Measurements from ENCODE around the gene NCKAP1. TPM values are rescaled to one million over a fixed set of nuclear protein-coding genes. Genes with fewer than 3 reads are reported as not detected.
"Not testable (repeated sequence)": the region's sequence is repeated elsewhere in the genome, so short reads cannot be mapped to it uniquely, and the experiment has no call there.

Gene NCKAP1
- polyA plus RNA-seq, 1 of the 3 experiments (the other 2 are of a cell fraction): 64.0 TPM

- H3K9me3 ChIP-seq; H3K9me2 ChIP-seq; H2AFZ ChIP-seq (ENCODE audit: low read depth); H3K4me1 ChIP-seq (ENCODE audit: control insufficient read depth in 1 of 2, insufficient read depth in 2 of 2, low read depth in 1 of 2, low read length in 1 of 2); H3K9ac ChIP-seq; H3K4me3 ChIP-seq (ENCODE audit: low read depth in 2 of 2, low read length in 1 of 2); CTCF ChIA-PET; POLR2A ChIA-PET; DNase-seq; H3K27me3 ChIP-seq (ENCODE audit: insufficient read depth); H3K4me2 ChIP-seq; H3K27ac ChIP-seq (ENCODE audit: low read depth in 2 of 2, low read length in 1 of 2): not testable (repeated sequence)
- Histone ChIP-seq H3F3A (replicated peaks; ENCODE audit: insufficient read depth) (peaks cover 13% of the 10 kb centered on the region), H3K36me3 (replicated peaks in 1 of 2; ENCODE audit: control insufficient read depth in 1 of 2, insufficient read depth in 2 of 2, low read length in 1 of 2) (peaks cover 41 to 56% of the 10 kb centered on the region in 2 experiments), H4K20me1 (ENCODE audit: insufficient read depth) (peaks cover 90% of the 10 kb centered on the region), H3K79me2 (ENCODE audit: insufficient read depth) (peaks cover 100% of the 10 kb centered on the region)
- WGBS (ENCODE audit: low lambda C conversion rate): 96% methylated on average over 11 of the region's 11 CpGs
These were observed 20.4 kb downstream of the NCKAP1 start for GRCh38 chr2:183017845-183018244.

DNA sequence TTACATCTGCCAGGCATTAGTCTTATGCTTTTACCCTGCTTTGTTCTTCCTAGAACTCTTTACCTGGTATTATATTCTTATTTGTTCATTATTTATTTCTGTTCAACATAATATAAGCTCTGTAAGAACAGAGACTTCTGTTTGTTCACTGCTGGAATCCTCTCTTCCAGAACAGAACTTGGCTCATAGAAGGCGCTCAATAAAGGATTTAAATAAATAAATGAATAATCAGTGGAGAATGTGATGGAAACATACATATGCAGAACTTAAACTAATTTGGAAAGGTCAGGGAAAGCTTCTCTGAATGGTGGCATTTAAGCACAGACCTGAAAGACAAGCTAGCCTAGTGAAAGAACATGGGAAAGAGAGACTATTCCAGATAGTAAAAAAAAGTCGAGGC, 24.3 kb downstream of the NCKAP1 start:
- H4K20me1 ChIP-seq (ENCODE audit: insufficient read depth): peaks cover 95% of the 10 kb centered on the region
- H3K79me2 ChIP-seq (ENCODE audit: insufficient read depth): peaks cover 100% of the 10 kb centered on the region
- no peak overlapping the region for H2AFZ ChIP-seq (ENCODE audit: low read depth)
- ChIA-PET POLR2A (no interaction called here), CTCF (interaction anchor here (0.9 to 2.7 kb wide), 4 partner anchors 15 to 230 kb away, joined by 4 to 8 read pairs (median 4); no protein-coding TSS in a partner anchor)
- peaks cover 20% of the 10 kb centered on the region for H3F3A ChIP-seq (replicated peaks; ENCODE audit: insufficient read depth)
- no peak overlapping the region for H3K4me2 ChIP-seq
- H3K9ac ChIP-seq: no peak overlapping the region
- H3K9me3 ChIP-seq: no peaks in the 10 kb centered on the region
- no peaks in the 10 kb centered on the region for H3K27me3 ChIP-seq (ENCODE audit: insufficient read depth)
- 81% methylated on average over 2 of the region's 2 CpGs for WGBS (ENCODE audit: low lambda C conversion rate)
- no peaks in the 10 kb centered on the region for H3K9me2 ChIP-seq
- peaks cover 10 to 18% of the 10 kb centered on the region in 2 experiments; a peak in 3 of 4 replicates for H3K4me1 ChIP-seq (ENCODE audit: control insufficient read depth in 1 of 2, insufficient read depth in 2 of 2, low read depth in 1 of 2, low read length in 1 of 2)
- H3K27ac ChIP-seq (ENCODE audit: low read depth in 2 of 2, low read length in 1 of 2): no peak overlapping the region
- TF ChIP-seq IRF3 (IDR thresholded peaks at IDR 0.05; ENCODE audit: low read depth, low read length) (no peak), FOXJ3 (CRISPR knock-in tag; IDR thresholded peaks at IDR 0.05) (no peak), RXRA (IDR thresholded peaks at IDR 0.05; ENCODE audit: borderline replicate concordance, low read depth) (no peak), FOXM1 (IDR thresholded peaks at IDR 0.05; ENCODE audit: low read depth) (no peak), MXI1 (IDR thresholded peaks at IDR 0.05; ENCODE audit: low read depth, low read length) (no peak), FOSL2 (IDR thresholded peaks at IDR 0.05; ENCODE audit: borderline replicate concordance, low read depth) (no peak), RAD21 (IDR thresholded peaks at IDR 0.05; ENCODE audit: low read length) (no peak), GABPA (IDR thresholded peaks at IDR 0.05; ENCODE audit: low read depth) (no peak), JUND (IDR thresholded peaks at IDR 0.05) (no peak), CHD2 (IDR thresholded peaks at IDR 0.05; ENCODE audit: low read length, partially characterized antibody) (no peak), TCF12 (IDR thresholded peaks at IDR 0.05) (no peak), SMC3 (IDR thresholded peaks at IDR 0.05; ENCODE audit: low read depth, low read length) (no peak), TEAD4 (IDR thresholded peaks at IDR 0.05; ENCODE audit: borderline replicate concordance, insufficient read depth) (no peak), EZH2phosphoT487 (IDR thresholded peaks at IDR 0.05; ENCODE audit: borderline replicate concordance, low read depth) (no peak), RCOR1 (IDR thresholded peaks at IDR 0.05; ENCODE audit: low read length) (no peak), YY1 (IDR thresholded peaks at IDR 0.05; ENCODE audit: low read depth) (no peak)
- TF ChIP-seq, protein P1, sequence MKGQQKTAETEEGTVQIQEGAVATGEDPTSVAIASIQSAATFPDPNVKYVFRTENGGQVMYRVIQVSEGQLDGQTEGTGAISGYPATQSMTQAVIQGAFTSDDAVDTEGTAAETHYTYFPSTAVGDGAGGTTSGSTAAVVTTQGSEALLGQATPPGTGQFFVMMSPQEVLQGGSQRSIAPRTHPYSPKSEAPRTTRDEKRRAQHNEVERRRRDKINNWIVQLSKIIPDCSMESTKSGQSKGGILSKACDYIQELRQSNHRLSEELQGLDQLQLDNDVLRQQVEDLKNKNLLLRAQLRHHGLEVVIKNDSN (IDR thresholded peaks at IDR 0.05; ENCODE audit: borderline replicate concordance, low read depth): no peak
- TF ChIP-seq, protein P2, sequence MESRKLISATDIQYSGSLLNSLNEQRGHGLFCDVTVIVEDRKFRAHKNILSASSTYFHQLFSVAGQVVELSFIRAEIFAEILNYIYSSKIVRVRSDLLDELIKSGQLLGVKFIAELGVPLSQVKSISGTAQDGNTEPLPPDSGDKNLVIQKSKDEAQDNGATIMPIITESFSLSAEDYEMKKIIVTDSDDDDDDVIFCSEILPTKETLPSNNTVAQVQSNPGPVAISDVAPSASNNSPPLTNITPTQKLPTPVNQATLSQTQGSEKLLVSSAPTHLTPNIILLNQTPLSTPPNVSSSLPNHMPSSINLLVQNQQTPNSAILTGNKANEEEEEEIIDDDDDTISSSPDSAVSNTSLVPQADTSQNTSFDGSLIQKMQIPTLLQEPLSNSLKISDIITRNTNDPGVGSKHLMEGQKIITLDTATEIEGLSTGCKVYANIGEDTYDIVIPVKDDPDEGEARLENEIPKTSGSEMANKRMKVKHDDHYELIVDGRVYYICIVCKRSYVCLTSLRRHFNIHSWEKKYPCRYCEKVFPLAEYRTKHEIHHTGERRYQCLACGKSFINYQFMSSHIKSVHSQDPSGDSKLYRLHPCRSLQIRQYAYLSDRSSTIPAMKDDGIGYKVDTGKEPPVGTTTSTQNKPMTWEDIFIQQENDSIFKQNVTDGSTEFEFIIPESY (IDR thresholded peaks at IDR 0.05; ENCODE audit: borderline replicate concordance, low read depth): no peak
- TF ChIP-seq, protein P3, sequence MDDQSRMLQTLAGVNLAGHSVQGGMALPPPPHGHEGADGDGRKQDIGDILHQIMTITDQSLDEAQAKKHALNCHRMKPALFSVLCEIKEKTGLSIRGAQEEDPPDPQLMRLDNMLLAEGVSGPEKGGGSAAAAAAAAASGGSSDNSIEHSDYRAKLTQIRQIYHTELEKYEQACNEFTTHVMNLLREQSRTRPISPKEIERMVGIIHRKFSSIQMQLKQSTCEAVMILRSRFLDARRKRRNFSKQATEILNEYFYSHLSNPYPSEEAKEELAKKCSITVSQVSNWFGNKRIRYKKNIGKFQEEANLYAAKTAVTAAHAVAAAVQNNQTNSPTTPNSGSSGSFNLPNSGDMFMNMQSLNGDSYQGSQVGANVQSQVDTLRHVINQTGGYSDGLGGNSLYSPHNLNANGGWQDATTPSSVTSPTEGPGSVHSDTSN (IDR thresholded peaks at IDR 0.05): no peak
- peaks cover 30 to 44% of the 10 kb centered on the region in 2 experiments for H3K36me3 ChIP-seq (replicated peaks in 1 of 2; ENCODE audit: control insufficient read depth in 1 of 2, insufficient read depth in 2 of 2, low read length in 1 of 2)
- H3K4me3 ChIP-seq (ENCODE audit: low read depth in 2 of 2, low read length in 1 of 2): no peak overlapping the region
- no peak for DNase-seq

Measured in SK-N-SH (cell line).